Glomerular endothelial cell (primary cell): ENCODE measurements around the gene B2M. TPM values are rescaled to one million over a fixed set of nuclear protein-coding genes. Genes with fewer than 3 reads are reported as not detected.
A peak's percentile ranks its signal among the peaks of the same experiment; 100 is the strongest.
"Not testable (repeated sequence)": the region's sequence is repeated elsewhere in the genome, so short reads cannot be mapped to it uniquely, and the experiment has no call there.

Experiments
- DNase-seq: peaks from one replicate; pipeline ENCODE4 v3.0.0-alpha.2; 2011; ENCODE audit warnings: low read depth, low spot score; ENCODE audit errors: extremely low read depth
- total RNA-seq: library from RNA; depleted of rRNA; stranded (reverse); fragments of >200 nt; gene quantifications from 2 replicates; pipeline ENCODE4 v1.2.3, GENCODE V29; 2015

The B2M gene
- total RNA-seq, 1 donor from 2014 or later = 4,884 TPM

- DNase-seq = no peak
Measured at GRCh38 chr15:44697014-44697413, 14.3 kb upstream of the B2M start.

- DNase-seq = no peak
Measured at GRCh38 chr15:44698641-44699040, 12.7 kb upstream of the B2M start.

GRCh38 chr15:44700676-44701075 is 10.6 kb upstream of the B2M start:
- DNase-seq = not testable (repeated sequence)

GRCh38 chr15:44705986-44706385 is 5.3 kb upstream of the B2M start:
- DNase-seq = no peak

GRCh38 chr15:44706401-44706800 is 4.9 kb upstream of the B2M start:
- DNase-seq = no peak

GRCh38 chr15:44706946-44707636 is 4.2 kb upstream of the B2M start:
- DNase-seq = no peak

GRCh38 chr15:44710236-44711095 is 851 bp upstream of the B2M start:
- DNase-seq = no peak

GRCh38 chr15:44711743-44712345 is 527 bp downstream of the B2M start:
- no peak for DNase-seq

- DNase-seq = peak; percentile 41
Measured at GRCh38 chr15:44712346-44713005, 1.2 kb downstream of the B2M start.

GRCh38 chr15:44713006-44713966 is 2.0 kb downstream of the B2M start:
- no peak for DNase-seq

- no peak for DNase-seq
Measured at GRCh38 chr15:44715142-44715796, 4.0 kb downstream of the B2M start.

- DNase-seq = no peak
Measured at GRCh38 chr15:44715797-44716334, 4.5 kb downstream of the B2M start.

GRCh38 chr15:44716983-44717602 is 5.8 kb downstream of the B2M start:
- DNase-seq = no peak

- no peak for DNase-seq
Measured at GRCh38 chr15:44718180-44718926, 7.0 kb downstream of the B2M start.

- DNase-seq = no peak
Measured at GRCh38 chr15:44718927-44719292, 7.6 kb downstream of the B2M start.

GRCh38 chr15:44719293-44719999 is 8.1 kb downstream of the B2M start:
- no peak for DNase-seq

- DNase-seq = not testable (repeated sequence)
Measured at GRCh38 chr15:44720000-44720435, 8.7 kb downstream of the B2M start.
